GM10266 (cell line): ENCODE measurements around the gene LIMS2.

ENCODE experiments used
- DNase-seq: peaks from one replicate; pipeline ENCODE4 v3.0.0; 2012; ENCODE audit errors: extremely low spot score
- TF ChIP-seq, protein P1 (sequence below): IDR thresholded peaks from 2 replicates; pipeline ENCODE4 v1.5.1; 2012; ENCODE audit warnings: mild to moderate bottlenecking, low read depth; ENCODE audit not compliant: control insufficient read depth, insufficient read depth; ENCODE audit errors: missing control alignments

Gene LIMS2

DNA sequence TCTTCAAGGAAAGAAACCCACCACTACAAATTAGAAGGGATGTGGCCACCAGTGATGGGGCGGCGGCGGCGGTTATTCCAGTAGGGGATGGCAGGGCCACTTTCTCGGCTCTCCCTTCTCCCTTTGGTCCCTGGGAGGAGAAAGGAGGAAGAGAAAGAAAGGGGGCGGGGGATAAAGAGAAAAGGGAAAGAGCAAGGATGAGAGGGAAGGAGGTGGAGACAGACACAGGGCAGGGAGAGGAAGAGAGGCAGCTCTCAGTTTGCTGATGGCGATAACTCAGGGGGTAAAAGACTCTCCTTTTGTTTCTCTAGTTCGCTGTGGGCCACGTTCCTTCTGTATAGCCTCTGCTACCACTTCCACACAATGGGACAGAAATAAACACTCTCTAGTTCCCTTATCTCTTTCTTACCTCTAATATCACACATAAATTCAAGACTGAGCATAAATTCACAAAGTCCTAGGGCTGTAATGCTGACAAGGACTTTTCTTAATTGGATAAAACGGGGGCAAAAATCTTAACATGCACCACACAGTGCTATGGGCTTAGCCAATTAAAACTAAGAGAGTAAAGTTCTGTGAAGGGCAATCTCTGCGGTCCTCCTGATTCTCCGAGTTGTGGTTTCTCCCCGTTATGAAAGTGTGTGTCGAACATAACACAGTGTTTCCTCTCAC, 40.6 kb upstream of the LIMS2 start:
- no peak for DNase-seq
- TF ChIP-seq, protein P1, sequence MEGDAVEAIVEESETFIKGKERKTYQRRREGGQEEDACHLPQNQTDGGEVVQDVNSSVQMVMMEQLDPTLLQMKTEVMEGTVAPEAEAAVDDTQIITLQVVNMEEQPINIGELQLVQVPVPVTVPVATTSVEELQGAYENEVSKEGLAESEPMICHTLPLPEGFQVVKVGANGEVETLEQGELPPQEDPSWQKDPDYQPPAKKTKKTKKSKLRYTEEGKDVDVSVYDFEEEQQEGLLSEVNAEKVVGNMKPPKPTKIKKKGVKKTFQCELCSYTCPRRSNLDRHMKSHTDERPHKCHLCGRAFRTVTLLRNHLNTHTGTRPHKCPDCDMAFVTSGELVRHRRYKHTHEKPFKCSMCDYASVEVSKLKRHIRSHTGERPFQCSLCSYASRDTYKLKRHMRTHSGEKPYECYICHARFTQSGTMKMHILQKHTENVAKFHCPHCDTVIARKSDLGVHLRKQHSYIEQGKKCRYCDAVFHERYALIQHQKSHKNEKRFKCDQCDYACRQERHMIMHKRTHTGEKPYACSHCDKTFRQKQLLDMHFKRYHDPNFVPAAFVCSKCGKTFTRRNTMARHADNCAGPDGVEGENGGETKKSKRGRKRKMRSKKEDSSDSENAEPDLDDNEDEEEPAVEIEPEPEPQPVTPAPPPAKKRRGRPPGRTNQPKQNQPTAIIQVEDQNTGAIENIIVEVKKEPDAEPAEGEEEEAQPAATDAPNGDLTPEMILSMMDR = no peak

DNA sequence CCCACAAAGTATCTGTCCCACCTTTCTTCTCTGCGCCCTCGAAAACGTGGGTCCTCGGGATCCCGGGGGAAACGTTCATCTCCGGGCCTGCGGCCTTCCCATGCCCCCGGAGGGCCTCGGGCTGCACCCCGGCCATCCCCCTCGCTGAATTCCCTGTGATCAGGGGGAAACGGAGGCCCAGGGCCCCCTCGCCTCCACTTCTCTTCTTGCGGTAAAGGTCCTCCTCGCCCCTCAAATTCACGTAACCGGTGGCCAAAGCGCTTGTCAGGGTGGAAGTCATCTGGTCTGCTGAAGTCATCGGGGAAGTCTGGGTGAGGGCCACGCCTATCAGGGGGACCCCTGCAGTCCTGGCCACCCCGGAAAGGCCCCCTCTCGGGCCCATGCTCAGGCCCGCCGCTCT, 38.2 kb upstream of the LIMS2 start:
- DNase-seq = no peak
- TF ChIP-seq, protein P1 = no peak

DNA sequence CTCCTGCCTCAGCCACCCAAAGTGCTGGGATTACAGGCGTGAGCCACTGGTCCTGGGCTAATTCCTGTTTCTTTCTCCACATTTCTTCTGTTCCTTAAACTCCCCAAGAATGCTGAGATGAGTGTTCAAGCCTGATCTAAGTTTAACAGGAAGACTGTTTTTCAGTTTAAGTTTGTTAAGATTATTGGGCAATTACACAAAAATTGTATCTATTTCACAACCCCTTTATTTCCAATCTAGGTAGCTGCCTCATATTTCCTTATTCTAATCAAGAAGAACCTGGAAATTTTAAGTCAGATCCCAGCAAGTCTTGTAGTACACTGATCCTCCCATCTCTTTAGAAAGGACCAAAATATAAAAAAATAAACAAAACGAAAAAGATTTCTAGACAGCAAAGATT, 37.7 kb upstream of the LIMS2 start:
- DNase-seq = no peak
- TF ChIP-seq, protein P1 = no peak

DNA sequence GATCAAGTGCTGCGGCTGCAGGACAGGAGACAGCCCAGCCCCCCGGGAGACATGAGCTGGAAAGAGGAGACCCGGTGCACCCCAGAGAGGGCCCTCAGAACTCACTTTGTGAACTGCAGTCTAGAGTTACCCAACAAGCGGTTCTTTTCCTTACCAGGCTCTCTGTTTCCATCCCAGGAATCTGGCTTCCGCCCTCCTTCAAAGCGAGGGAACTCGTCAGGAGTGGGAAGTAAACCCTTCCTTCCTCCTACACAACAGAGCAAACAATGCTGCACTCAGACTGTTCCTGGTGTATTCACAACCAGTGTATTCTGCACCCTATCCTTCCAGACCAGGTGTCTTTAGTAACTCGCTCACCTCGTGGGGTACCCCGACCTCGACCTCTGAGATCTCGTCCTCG, 34.0 kb upstream of the LIMS2 start:
- TF ChIP-seq, protein P1 = no peak

DNA sequence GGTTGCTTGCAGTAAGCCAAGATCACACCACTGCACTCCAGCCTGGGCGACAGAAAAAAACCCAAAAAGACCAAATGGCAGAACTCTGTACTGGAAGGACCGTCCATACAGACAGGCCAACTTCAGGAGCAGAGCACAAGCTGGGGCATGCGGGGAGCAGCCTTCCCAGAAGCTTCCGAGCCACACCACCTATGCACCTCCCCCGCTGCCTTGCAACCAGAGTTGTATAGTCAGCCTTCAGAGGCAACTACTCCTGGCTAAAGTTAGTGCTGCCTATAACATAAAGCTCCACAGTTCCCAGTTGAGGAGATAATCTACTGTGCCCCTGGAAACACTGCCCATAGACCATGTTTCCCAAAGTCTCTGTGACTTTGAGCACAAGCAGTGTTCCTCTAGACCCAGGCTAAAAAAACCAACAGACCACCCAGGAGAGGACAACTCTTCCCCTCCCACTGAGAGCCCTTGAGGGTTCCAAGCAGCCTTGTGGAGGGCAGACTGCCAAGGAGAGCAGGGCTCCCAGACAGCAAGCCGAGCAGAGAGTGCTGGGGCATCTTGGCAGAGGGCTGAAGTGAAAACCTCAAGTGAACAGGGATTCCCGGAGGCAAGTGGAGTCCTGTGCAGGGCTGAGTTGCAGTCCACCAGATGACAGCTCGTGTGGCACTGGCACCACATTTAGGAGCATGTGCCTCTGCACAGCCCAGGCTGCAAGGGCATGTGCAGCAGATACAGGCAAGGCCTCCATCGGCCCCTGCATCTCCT, 32.7 kb upstream of the LIMS2 start:
- DNase-seq = no peak
- TF ChIP-seq, protein P1 = no peak

More for the DNA sequence above, 34.0 kb upstream of the LIMS2 start:
- no peak for DNase-seq

DNA sequence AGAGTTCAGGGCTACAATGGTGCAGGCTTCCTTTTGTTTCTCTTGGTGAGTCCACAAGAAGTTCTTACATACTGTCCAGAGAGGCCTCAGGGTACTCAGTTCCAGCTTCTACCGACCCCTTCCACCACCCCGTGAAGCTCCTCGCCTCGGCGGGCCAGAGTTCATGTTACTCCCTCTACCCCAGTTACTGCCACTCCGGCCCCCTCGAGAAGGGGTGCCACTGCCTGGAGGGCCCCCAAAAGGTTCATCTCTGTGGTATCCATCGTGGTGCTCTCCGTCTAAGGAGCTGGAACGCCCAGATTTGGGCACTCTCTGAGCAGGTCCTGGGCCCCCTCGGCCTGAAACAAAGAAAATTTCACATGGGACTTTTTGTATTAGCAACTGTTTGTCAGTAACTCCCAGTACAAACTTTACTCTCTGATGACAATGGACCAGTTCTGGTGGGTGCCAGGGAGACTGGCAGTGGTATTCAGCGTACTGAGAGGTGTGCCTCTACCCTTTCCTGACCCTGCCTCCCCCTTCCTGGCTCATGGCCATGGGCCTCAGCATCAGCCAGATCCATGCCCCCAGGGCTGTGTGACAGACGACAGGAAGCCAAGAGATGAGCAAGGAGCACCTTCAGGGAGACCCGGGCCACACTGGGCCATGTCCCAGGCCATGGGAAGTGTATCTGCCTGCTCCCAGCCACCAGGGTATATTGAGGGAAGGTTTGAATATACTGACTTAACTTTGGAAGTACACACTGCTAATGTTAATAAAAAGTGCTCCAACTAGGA, 31.1 kb upstream of the LIMS2 start:
- no peak for DNase-seq
- TF ChIP-seq, protein P1 = no peak
